Measurements from ENCODE around the gene SLC43A3.

The SLC43A3 gene

GRCh38 chr11:57463671-57464538 is 37.0 kb upstream of the SLC43A3 start:
- peaks cover 31% of the 10 kb centered on the region for H3K27me3 Mint-ChIP-seq
- no peak overlapping the region for H3K4me3 Mint-ChIP-seq
- no peaks in the 10 kb centered on the region for H3K36me3 Mint-ChIP-seq (ENCODE audit: low read depth)
- H3K4me1 Mint-ChIP-seq (ENCODE audit: low read depth), result peaks cover 12% of the 10 kb centered on the region
- H3K27ac Mint-ChIP-seq, result no peak overlapping the region
- no peak for DNase-seq
- no peaks in the 10 kb centered on the region for H3K9me3 Mint-ChIP-seq

GRCh38 chr11:57462597-57462996 is 35.7 kb upstream of the SLC43A3 start:
- DNase-seq, result no peak
- Mint-ChIP-seq H3K9me3 (no peaks in the 10 kb centered on the region), H3K4me1 (ENCODE audit: low read depth) (peaks cover 21% of the 10 kb centered on the region), H3K27me3 (peaks cover 39% of the 10 kb centered on the region), H3K4me3 (no peak overlapping the region), H3K36me3 (ENCODE audit: low read depth) (no peaks in the 10 kb centered on the region), H3K27ac (no peak overlapping the region)

GRCh38 chr11:57461841-57462489 is 35.0 kb upstream of the SLC43A3 start:
- Mint-ChIP-seq H3K27ac (no peak overlapping the region), H3K4me1 (ENCODE audit: low read depth) (peaks cover 25% of the 10 kb centered on the region), H3K9me3 (no peaks in the 10 kb centered on the region), H3K4me3 (no peak overlapping the region), H3K27me3 (peaks cover 43% of the 10 kb centered on the region), H3K36me3 (ENCODE audit: low read depth) (no peaks in the 10 kb centered on the region)
- DNase-seq, result no peak

- no peak overlapping the region for H3K27ac Mint-ChIP-seq
- H3K36me3 Mint-ChIP-seq (ENCODE audit: low read depth), result no peaks in the 10 kb centered on the region
- peaks cover 26% of the 10 kb centered on the region for H3K4me1 Mint-ChIP-seq (ENCODE audit: low read depth)
- DNase-seq, result no peak
- peaks cover 43% of the 10 kb centered on the region for H3K27me3 Mint-ChIP-seq
- no peak overlapping the region for H3K4me3 Mint-ChIP-seq
- no peaks in the 10 kb centered on the region for H3K9me3 Mint-ChIP-seq
Observed at GRCh38 chr11:57460758-57461749, 34.1 kb upstream of the SLC43A3 start.

GRCh38 chr11:57460022-57460757 is 33.3 kb upstream of the SLC43A3 start, which contains the start of gene RTN4RL2:
Gene RTN4RL2 (plus strand): TSS chr11:57460528. CDS start chr11:57460866, 338 bp downstream.
- peak within 1 kb of the TSS; percentile 70 for H3K4me3 Mint-ChIP-seq
- no peaks in the 10 kb centered on the region for H3K36me3 Mint-ChIP-seq (ENCODE audit: low read depth)
- H3K27ac Mint-ChIP-seq, result no peak within 1 kb of the TSS
- H3K9me3 Mint-ChIP-seq, result no peaks in the 10 kb centered on the region
- DNase-seq, result peak; percentile 68
- H3K4me1 Mint-ChIP-seq (ENCODE audit: low read depth), result peaks cover 26% of the 10 kb centered on the region
- peaks cover 43% of the 10 kb centered on the region for H3K27me3 Mint-ChIP-seq

GRCh38 chr11:57459164-57460021 is 32.5 kb upstream of the SLC43A3 start:
- Mint-ChIP-seq H3K4me1 (ENCODE audit: low read depth) (peaks cover 26% of the 10 kb centered on the region), H3K36me3 (ENCODE audit: low read depth) (no peaks in the 10 kb centered on the region), H3K27ac (peak overlapping the region; percentile 75), H3K9me3 (no peaks in the 10 kb centered on the region), H3K4me3 (peak overlapping the region; percentile 67), H3K27me3 (peaks cover 43% of the 10 kb centered on the region)
- peak; percentile 56 for DNase-seq

- H3K27ac Mint-ChIP-seq, result peak overlapping the region; percentile 75
- H3K27me3 Mint-ChIP-seq, result peaks cover 43% of the 10 kb centered on the region
- peak; percentile 72 for DNase-seq
- H3K4me3 Mint-ChIP-seq, result peak overlapping the region; percentile 67
- peaks cover 26% of the 10 kb centered on the region for H3K4me1 Mint-ChIP-seq (ENCODE audit: low read depth)
- no peaks in the 10 kb centered on the region for H3K9me3 Mint-ChIP-seq
- H3K36me3 Mint-ChIP-seq (ENCODE audit: low read depth), result no peaks in the 10 kb centered on the region
Observed at GRCh38 chr11:57458410-57459163, 31.7 kb upstream of the SLC43A3 start.

- Mint-ChIP-seq H3K27ac (no peak overlapping the region), H3K9me3 (no peaks in the 10 kb centered on the region), H3K4me3 (peak overlapping the region; percentile 41), H3K27me3 (peaks cover 48% of the 10 kb centered on the region), H3K36me3 (ENCODE audit: low read depth) (no peaks in the 10 kb centered on the region), H3K4me1 (ENCODE audit: low read depth) (peaks cover 26% of the 10 kb centered on the region)
- no peak for DNase-seq
Observed at GRCh38 chr11:57458060-57458409, 31.1 kb upstream of the SLC43A3 start.

- Mint-ChIP-seq H3K9me3 (no peaks in the 10 kb centered on the region), H3K27ac (peak overlapping the region; percentile 44), H3K4me1 (ENCODE audit: low read depth) (peaks cover 26% of the 10 kb centered on the region), H3K4me3 (peak overlapping the region; percentile 64), H3K27me3 (peaks cover 44% of the 10 kb centered on the region), H3K36me3 (ENCODE audit: low read depth) (no peaks in the 10 kb centered on the region)
- no peak for DNase-seq
Observed at GRCh38 chr11:57457643-57458023, 30.7 kb upstream of the SLC43A3 start.

- Mint-ChIP-seq H3K27ac (peak overlapping the region; percentile 44), H3K4me3 (peak overlapping the region; percentile 64), H3K9me3 (no peaks in the 10 kb centered on the region), H3K27me3 (peaks cover 40% of the 10 kb centered on the region), H3K36me3 (ENCODE audit: low read depth) (no peaks in the 10 kb centered on the region), H3K4me1 (ENCODE audit: low read depth) (peaks cover 26% of the 10 kb centered on the region)
- DNase-seq, result peak; percentile 86
Observed at GRCh38 chr11:57456960-57457642, 30.2 kb upstream of the SLC43A3 start.

GRCh38 chr11:57453543-57454177 is 26.7 kb upstream of the SLC43A3 start:
- no peak for DNase-seq
- Mint-ChIP-seq H3K36me3 (ENCODE audit: low read depth) (no peaks in the 10 kb centered on the region), H3K27me3 (peaks cover 16% of the 10 kb centered on the region), H3K9me3 (no peaks in the 10 kb centered on the region), H3K4me3 (no peak overlapping the region), H3K27ac (no peak overlapping the region), H3K4me1 (ENCODE audit: low read depth) (peaks cover 12% of the 10 kb centered on the region)

- Mint-ChIP-seq H3K4me1 (ENCODE audit: low read depth) (no peaks in the 10 kb centered on the region), H3K4me3 (no peak overlapping the region), H3K9me3 (no peaks in the 10 kb centered on the region), H3K27ac (no peak overlapping the region), H3K36me3 (ENCODE audit: low read depth) (no peaks in the 10 kb centered on the region), H3K27me3 (peaks cover 15% of the 10 kb centered on the region)
- no peak for DNase-seq
Observed at GRCh38 chr11:57446055-57446454, 19.1 kb upstream of the SLC43A3 start.

Measured in activated T-cell treated with anti-CD3 and anti-CD28 coated beads, Interleukin-2, amount 50 U/mL, for 24 hours (primary cell).